Choroid plexus epithelial cell (primary cell): ENCODE results near the gene ID2.

ENCODE experiments used
- DNase-seq: peaks from one replicate; pipeline ENCODE4 v3.0.0-alpha.2; 2010; ENCODE audit warnings: low read depth
- H3K4me3 ChIP-seq: 2 replicates; pipeline ENCODE4 v1.5.1; 2011; ENCODE audit warnings: low read depth, mild to moderate bottlenecking, control low read depth, low read length, moderate library complexity
- CTCF ChIP-seq: conservative IDR thresholded peaks from 2 replicates; pipeline ENCODE4 v1.5.1; 2011; ENCODE audit warnings: low read depth, mild to moderate bottlenecking, control low read depth, inconsistent platforms, low read length, moderate library complexity

Gene ID2

GRCh38 chr2:8643250-8643995 lies 38.4 kb upstream of the ID2 start:
- no peak for DNase-seq
- TF ChIP-seq CTCF, result no peak
- H3K4me3 ChIP-seq, result no peak overlapping the region

- H3K4me3 ChIP-seq, result no peak overlapping the region
- no peak for DNase-seq
- TF ChIP-seq CTCF, result no peak
Measured at GRCh38 chr2:8643996-8644356, 37.9 kb upstream of the ID2 start.

DNA sequence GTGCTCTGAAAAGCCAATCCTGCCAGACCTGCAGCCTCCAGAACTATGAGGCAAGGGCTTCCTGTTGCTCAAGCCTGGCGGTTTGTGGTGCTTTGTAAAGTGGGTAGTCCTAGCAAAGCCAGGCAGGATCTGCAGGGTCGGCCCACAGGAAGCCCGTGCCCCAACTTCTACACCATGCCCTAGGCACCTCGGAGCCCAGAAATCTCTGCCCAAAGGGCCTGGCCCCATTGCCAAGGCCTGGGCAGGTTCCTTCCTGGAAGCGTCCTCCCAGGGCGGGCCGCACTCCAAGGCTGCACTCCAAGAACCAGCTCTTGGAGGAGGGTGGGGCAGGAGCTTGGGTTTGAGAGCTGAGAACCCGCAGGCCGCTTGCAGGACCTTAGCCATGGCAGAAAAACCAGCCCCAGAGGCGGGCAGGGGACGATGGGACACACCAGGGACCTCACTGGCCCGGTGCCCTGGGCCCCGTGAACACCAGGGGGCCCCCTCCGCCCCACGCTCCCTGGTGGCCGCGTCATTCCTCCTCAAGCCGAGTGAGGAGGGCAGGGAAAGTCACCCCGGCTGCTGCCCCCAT lies 37.2 kb upstream of the ID2 start:
- DNase-seq, result peak; percentile 28
- no peak for TF ChIP-seq CTCF
- no peak overlapping the region for H3K4me3 ChIP-seq

DNA sequence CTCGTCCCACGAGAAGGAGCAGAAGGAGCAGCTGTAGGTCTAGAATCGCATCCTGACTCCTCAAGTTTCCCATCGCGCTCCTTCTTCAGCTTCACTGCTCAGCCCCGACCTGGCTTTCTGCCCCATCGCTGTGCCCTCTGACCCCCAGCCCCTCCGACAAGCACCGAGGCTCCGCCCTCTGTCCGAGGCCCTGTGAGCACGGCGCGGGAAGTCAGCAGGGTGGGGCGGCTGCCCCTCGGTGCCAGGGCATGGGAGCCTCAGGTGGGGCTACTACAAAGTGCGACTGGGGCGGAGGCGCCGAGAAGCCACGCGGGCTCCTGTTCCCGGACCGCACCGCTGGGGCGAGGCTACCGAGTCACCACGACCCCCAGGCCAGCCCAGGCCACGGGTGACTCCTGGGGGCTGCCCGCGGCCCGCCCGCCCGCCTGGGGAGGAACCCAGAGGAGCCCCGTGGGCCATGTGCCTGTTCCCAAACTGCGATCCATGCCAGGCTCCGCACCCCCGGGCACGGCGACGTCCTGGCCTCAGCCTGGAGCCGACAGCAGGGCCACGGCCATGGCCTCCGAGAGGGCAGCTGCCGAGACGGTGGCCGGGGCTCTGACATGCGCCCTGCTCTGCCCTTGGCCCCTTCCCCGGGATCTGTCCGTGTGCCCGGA lies 36.6 kb upstream of the ID2 start:
- TF ChIP-seq CTCF, result no peak
- H3K4me3 ChIP-seq, result no peak overlapping the region
- DNase-seq, result no peak

GRCh38 chr2:8646731-8647461 lies 35.0 kb upstream of the ID2 start:
- H3K4me3 ChIP-seq, result no peak overlapping the region
- no peak for TF ChIP-seq CTCF
- DNase-seq, result no peak

DNA sequence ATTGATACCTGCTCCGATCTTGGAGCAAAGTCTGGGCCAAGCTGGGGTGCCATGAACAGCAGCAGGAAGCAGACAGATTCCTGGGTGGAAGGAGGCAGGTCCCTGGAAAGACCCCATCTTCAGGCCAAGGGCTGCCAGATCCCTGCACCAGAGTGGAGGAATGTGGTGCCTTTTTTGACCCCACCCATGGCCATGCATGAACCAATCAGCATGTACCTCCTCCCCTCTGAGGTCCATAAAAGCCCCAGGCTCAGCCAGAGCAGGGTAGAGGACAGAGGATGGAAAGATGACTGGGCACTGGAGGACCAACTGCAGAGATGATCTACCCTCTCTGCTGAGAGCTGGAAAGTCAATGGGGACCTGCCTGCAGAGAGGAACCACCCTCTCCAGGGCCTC lies 34.4 kb upstream of the ID2 start:
- DNase-seq, result no peak
- H3K4me3 ChIP-seq, result no peak overlapping the region
- no peak for TF ChIP-seq CTCF
